Liver (tissue), 9 donors: ENCODE data around the gene KIF18B. TPM values are rescaled to one million over a fixed set of nuclear protein-coding genes. Genes with fewer than 3 reads are reported as not detected.

Experiments
- DNase-seq: peaks from one replicate; pipeline ENCODE4 v3.0.0-alpha.2; 2017; ENCODE audit warnings: low spot score
- H3K27ac ChIP-seq, 2 donors: one replicate each; pipeline ENCODE4 v1.7.0; 2013; ENCODE audit warnings: inconsistent platforms in 2 of 2, low read length in 2 of 2, control low read depth in 1 of 2, low read depth in 1 of 2, mild to moderate bottlenecking in 1 of 2
- H3K27me3 ChIP-seq, 4 donors: one replicate each; pipeline versions ENCODE4 v1.6.1 to v1.7.0; 2013; ENCODE audit warnings: low read length in 3 of 4, inconsistent platforms in 1 of 4, mild to moderate bottlenecking in 1 of 4, moderate library complexity in 1 of 4; ENCODE audit not compliant: control insufficient read depth in 4 of 4, insufficient read depth in 4 of 4
- H3K36me3 ChIP-seq, 4 donors: one replicate each; pipeline versions ENCODE4 v1.6.1 to v1.7.0; 2013; ENCODE audit warnings: low read length in 3 of 4, mild to moderate bottlenecking in 3 of 4, low read depth in 1 of 4, moderate library complexity in 1 of 4; ENCODE audit not compliant: control insufficient read depth in 4 of 4, insufficient read depth in 3 of 4
- H3K4me1 ChIP-seq, 4 donors: one replicate each; pipeline versions ENCODE4 v1.6.1 to v1.7.0; 2013; ENCODE audit warnings: low read length in 3 of 4, mild to moderate bottlenecking in 3 of 4, moderate library complexity in 1 of 4; ENCODE audit not compliant: control insufficient read depth in 4 of 4, insufficient read depth in 4 of 4
- H3K4me3 ChIP-seq, 3 donors: one replicate each; pipeline versions ENCODE4 v1.6.1 to v1.7.0; 2013; ENCODE audit warnings: low read length in 3 of 3, control low read depth in 1 of 3, low read depth in 1 of 3, mild to moderate bottlenecking in 1 of 3
- H3K9ac ChIP-seq, 2 donors: one replicate each; pipeline ENCODE4 v1.7.0; 2013; ENCODE audit warnings: low read length in 2 of 2, mild to moderate bottlenecking in 2 of 2, moderate library complexity in 2 of 2, control low read depth in 1 of 2, low read depth in 1 of 2
- H3K9me3 ChIP-seq, 4 donors: one replicate each; pipeline versions ENCODE4 v1.6.1 to v1.7.0; 2013; ENCODE audit warnings: low read length in 3 of 4; ENCODE audit not compliant: control insufficient read depth in 4 of 4
- ATF3 ChIP-seq: IDR thresholded peaks from 2 replicates; pipeline ENCODE4 v1.6.1; 2016; ENCODE audit warnings: antibody characterized with exemption
- CTCF ChIP-seq: fragments of 150-350 bp; IDR thresholded peaks from 2 replicates; pipeline ENCODE4 v1.5.1; 2017; ENCODE audit warnings: improper control_type of control experiment, low read depth, low read length; ENCODE audit not compliant: missing input control
- EGR1 ChIP-seq, 2 donors: IDR thresholded peaks; 2 replicates each; pipeline ENCODE4 v1.6.1; 2016 to 2018; ENCODE audit warnings: antibody characterized with exemption in 2 of 2, low read depth in 2 of 2
- FOXA1 ChIP-seq: IDR thresholded peaks from 2 replicates; pipeline ENCODE4 v1.6.1; 2016; ENCODE audit warnings: antibody characterized with exemption
- FOXA2 ChIP-seq: IDR thresholded peaks from 2 replicates; pipeline ENCODE4 v1.6.1; 2016; ENCODE audit warnings: antibody characterized with exemption
- GABPA ChIP-seq, 2 donors: IDR thresholded peaks in 1 of 2; conservative IDR thresholded peaks in 1 of 2; 2 replicates each; pipeline ENCODE4 v1.6.1; 2016; ENCODE audit warnings: antibody characterized with exemption in 2 of 2, mild to moderate bottlenecking in 1 of 2, moderate library complexity in 1 of 2
- HNF4A ChIP-seq, 2 donors: conservative IDR thresholded peaks; 2 replicates each; pipeline ENCODE4 v1.6.1; 2016; ENCODE audit warnings: antibody characterized with exemption in 2 of 2, mild to moderate bottlenecking in 2 of 2
- HNF4G ChIP-seq: IDR thresholded peaks from 2 replicates; pipeline ENCODE4 v1.6.1; 2016; ENCODE audit warnings: antibody characterized with exemption
- JUND ChIP-seq, 2 donors: IDR thresholded peaks; 2 replicates each; pipeline ENCODE4 v1.6.1; 2016; ENCODE audit warnings: antibody characterized with exemption in 2 of 2
- MAX ChIP-seq: IDR thresholded peaks from 2 replicates; pipeline ENCODE4 v1.6.1; 2016; ENCODE audit warnings: antibody characterized with exemption
- NR2F2 ChIP-seq: IDR thresholded peaks from 2 replicates; pipeline ENCODE4 v1.6.1; 2016; ENCODE audit warnings: antibody characterized with exemption
- RAD21 ChIP-seq, 2 donors: IDR thresholded peaks; 2 replicates each; pipeline ENCODE4 v1.6.1; 2016; ENCODE audit warnings: antibody characterized with exemption in 2 of 2, mild to moderate bottlenecking in 2 of 2
- REST ChIP-seq: IDR thresholded peaks from 2 replicates; pipeline ENCODE4 v1.6.1; 2016; ENCODE audit warnings: antibody characterized with exemption, mild to moderate bottlenecking
- RXRA ChIP-seq, 2 donors: IDR thresholded peaks; 2 replicates each; pipeline ENCODE4 v1.6.1; 2017 to 2018; ENCODE audit warnings: antibody characterized with exemption in 2 of 2, mild to moderate bottlenecking in 1 of 2
- SP1 ChIP-seq: IDR thresholded peaks from 2 replicates; pipeline ENCODE4 v1.6.1; 2018; ENCODE audit warnings: antibody characterized with exemption, mild to moderate bottlenecking
- TAF1 ChIP-seq: conservative IDR thresholded peaks from 2 replicates; pipeline ENCODE4 v1.6.1; 2016; ENCODE audit warnings: antibody characterized with exemption, mild to moderate bottlenecking
- YY1 ChIP-seq: IDR thresholded peaks from 2 replicates; pipeline ENCODE4 v1.6.1; 2016; ENCODE audit warnings: antibody characterized with exemption, mild to moderate bottlenecking
- ZBTB33 ChIP-seq: IDR thresholded peaks from 2 replicates; pipeline ENCODE4 v1.6.1; 2016; ENCODE audit warnings: antibody characterized with exemption
- WGBS: extraction: QIAGEN DNeasy Blood & Tissue Kit; methylation state at CpG from one replicate; pipeline ENCODE4 v1.1.7; 2013; 5-methylcytosine and 5-hydroxymethylcytosine counted together
- polyA plus RNA-seq, 2 donors: library from polyadenylated mRNA; stranded (reverse) in 1 of 2; unstranded in 1 of 2; fragments of 200-250 nt in 1 of 2; fragments of >200 nt in 1 of 2; fragmentation: Nextera tagmentation in 1 of 2; extraction: Ambion mirVana in 1 of 2; gene quantifications; one replicate each; pipeline versions ENCODE4 v1.2.1 to v1.2.3, GENCODE V29; 2013 to 2015
- total RNA-seq, 2 donors: library from RNA; depleted of rRNA; stranded (reverse); fragments of >200 nt; gene quantifications; one replicate each; pipeline ENCODE4 v1.2.3, GENCODE V29; 2014
- donor health status: healthy.
- donor health status: healthy.
- donor health status: healthy.
- donor health status: healthy.
- donor health status: healthy.

The KIF18B gene
- total and polyA plus RNA-seq, 4 donors = under 0.01 to 11.9 (median 0.48) TPM

GRCh38 chr17:44969144-44969780 lies 21.7 kb upstream of the KIF18B start:
- no peaks in the 10 kb centered on the region for H3K36me3 ChIP-seq
- DNase-seq = no peak
- WGBS = 54% methylated on average over 19 of the region's 19 CpGs
- no peak for TF ChIP-seq EGR1 (IDR thresholded peaks at IDR 0.05; ENCODE audit: low read depth in 2 of 2)
- no peak for TF ChIP-seq ZBTB33
- no peak for TF ChIP-seq YY1
- no peak for TF ChIP-seq REST
- no peak for TF ChIP-seq SP1
- no peak for TF ChIP-seq TAF1
- no peak for TF ChIP-seq HNF4A (conservative IDR thresholded peaks at IDR 0.05)
- no peak for TF ChIP-seq RXRA (IDR thresholded peaks at IDR 0.05)
- TF ChIP-seq RAD21 (IDR thresholded peaks at IDR 0.05) = no peak
- TF ChIP-seq JUND (IDR thresholded peaks at IDR 0.05) = no peak
- TF ChIP-seq ATF3 = no peak
- no peak for TF ChIP-seq CTCF
- TF ChIP-seq FOXA2 = no peak
- no peak for TF ChIP-seq GABPA (IDR thresholded peaks at IDR 0.05 in 1 of 2, conservative IDR thresholded peaks at IDR 0.05 in 1 of 2)
- no peak for TF ChIP-seq MAX
- no peak for TF ChIP-seq NR2F2
- no peak for TF ChIP-seq FOXA1
- TF ChIP-seq HNF4G = no peak
- peaks cover 0 to 18% (median 7%) of the 10 kb centered on the region in 4 donors for H3K27me3 ChIP-seq
- H3K4me3 ChIP-seq = no peak overlapping the region
- H3K4me1 ChIP-seq = peaks cover 5 to 28% (median 11%) of the 10 kb centered on the region in 4 donors
- H3K27ac ChIP-seq = no peak overlapping the region
- H3K9me3 ChIP-seq = no peaks in the 10 kb centered on the region
- no peak overlapping the region for H3K9ac ChIP-seq
